AG09319 (cell line): ENCODE results near the gene REEP1.
A peak's percentile ranks its signal among the peaks of the same experiment; 100 is the strongest.
"Not testable (repeated sequence)": the region's sequence is repeated elsewhere in the genome, so short reads cannot be mapped to it uniquely, and the experiment has no call there.

ENCODE experiments used
- DNase-seq: peaks from one replicate; pipeline ENCODE4 v3.0.0-alpha.2; 2010; ENCODE audit warnings: low read depth; ENCODE audit errors: extremely low read depth
- TF ChIP-seq, protein P1 (sequence below): IDR thresholded peaks from 2 replicates; pipeline ENCODE4 v1.5.1; 2011; ENCODE audit warnings: low read depth, mild to moderate bottlenecking, inconsistent platforms, low read length, moderate library complexity

The REEP1 gene

GRCh38 chr2:86254576-86255538, 82.6 kb downstream of the REEP1 start:
- DNase-seq: no peak
- TF ChIP-seq, protein P1, sequence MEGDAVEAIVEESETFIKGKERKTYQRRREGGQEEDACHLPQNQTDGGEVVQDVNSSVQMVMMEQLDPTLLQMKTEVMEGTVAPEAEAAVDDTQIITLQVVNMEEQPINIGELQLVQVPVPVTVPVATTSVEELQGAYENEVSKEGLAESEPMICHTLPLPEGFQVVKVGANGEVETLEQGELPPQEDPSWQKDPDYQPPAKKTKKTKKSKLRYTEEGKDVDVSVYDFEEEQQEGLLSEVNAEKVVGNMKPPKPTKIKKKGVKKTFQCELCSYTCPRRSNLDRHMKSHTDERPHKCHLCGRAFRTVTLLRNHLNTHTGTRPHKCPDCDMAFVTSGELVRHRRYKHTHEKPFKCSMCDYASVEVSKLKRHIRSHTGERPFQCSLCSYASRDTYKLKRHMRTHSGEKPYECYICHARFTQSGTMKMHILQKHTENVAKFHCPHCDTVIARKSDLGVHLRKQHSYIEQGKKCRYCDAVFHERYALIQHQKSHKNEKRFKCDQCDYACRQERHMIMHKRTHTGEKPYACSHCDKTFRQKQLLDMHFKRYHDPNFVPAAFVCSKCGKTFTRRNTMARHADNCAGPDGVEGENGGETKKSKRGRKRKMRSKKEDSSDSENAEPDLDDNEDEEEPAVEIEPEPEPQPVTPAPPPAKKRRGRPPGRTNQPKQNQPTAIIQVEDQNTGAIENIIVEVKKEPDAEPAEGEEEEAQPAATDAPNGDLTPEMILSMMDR: no peak

GRCh38 chr2:86253424-86253823, 84.0 kb downstream of the REEP1 start:
- DNase-seq: no peak
- TF ChIP-seq, protein P1: no peak

- TF ChIP-seq, protein P1: no peak
- DNase-seq: no peak
Measured at GRCh38 chr2:86251840-86252266, 85.6 kb downstream of the REEP1 start.

DNA sequence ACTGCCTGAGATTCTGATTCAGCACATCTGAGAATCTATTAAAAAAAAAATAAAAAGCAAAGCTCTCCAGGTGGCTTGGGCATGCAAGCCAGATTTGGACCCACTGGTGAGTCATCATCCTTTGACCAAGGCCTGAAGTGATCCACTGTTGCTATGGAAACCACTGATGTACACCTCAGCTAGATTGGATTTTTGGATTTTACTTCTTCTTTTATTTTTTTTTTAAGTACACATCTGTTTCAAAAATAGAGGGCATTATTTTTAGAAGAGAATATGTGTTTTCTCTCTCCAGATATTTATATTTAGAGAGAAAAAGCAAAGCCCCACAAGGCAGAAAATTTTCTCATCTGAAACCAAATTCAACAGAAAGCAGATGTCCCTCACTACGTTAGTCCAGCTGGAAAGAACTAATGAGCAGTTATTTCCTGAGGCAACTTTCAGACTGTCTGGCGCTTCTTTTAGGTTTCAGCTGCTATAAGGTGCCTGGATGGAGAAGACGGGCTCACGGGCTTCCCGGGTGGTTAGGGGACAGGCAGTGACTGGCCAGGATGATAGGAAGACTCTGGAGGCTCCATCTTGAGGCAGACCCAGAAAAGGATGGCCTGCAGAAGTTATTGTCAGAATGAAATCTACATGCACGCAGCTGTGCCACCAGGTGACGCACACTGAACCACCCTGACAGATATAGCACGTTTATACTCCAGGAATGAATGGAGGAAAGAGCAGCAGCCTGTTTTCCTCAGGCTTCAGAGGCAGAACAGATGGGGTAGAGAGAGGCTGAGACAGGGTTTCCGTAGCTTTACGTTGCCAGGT, 87.6 kb downstream of the REEP1 start:
- TF ChIP-seq, protein P1: peak; percentile 6
- peak; percentile 56 for DNase-seq

DNA sequence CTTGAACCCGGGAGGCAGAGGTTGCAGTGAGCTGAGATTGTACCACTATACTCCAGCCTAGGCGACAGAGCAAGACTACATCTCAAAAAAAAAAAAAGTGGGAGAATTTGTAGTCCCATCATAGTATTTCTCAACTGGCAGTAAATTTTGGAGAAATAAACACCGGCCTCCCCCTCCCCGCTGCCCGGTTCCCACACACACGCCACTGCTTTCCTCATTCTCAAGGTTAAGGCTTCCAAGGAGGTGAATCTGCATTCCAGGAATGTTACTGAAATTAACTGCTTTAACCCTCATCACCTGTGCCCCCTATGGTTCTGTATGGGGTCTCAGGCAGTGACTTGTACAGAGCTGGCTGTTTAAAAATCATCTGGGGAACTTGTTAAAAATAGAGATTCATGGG, 88.2 kb downstream of the REEP1 start:
- TF ChIP-seq, protein P1: no peak
- DNase-seq: no peak

GRCh38 chr2:86245222-86245621, 92.2 kb downstream of the REEP1 start:
- not testable (repeated sequence) for DNase-seq

- not testable (repeated sequence) for DNase-seq
Measured at GRCh38 chr2:86244781-86245180, 92.6 kb downstream of the REEP1 start.
